CD4-positive, alpha-beta T cell treated with Interleukin-2 at 100 ng/mL for 4 hours (primary cell): Measurements from ENCODE around the gene ELP5.

Experiments used
- DNase-seq: peaks from one replicate; pipeline ENCODE4 v3.0.0-alpha.2; 2020; ENCODE audit warnings: low spot score

ELP5 gene

GRCh38 chr17:7252176-7253043 is at the start of gene ELP5:
Gene ELP5 (plus strand): TSS chr17:7252215. CDS start chr17:7252551, 336 bp downstream.
- peak; percentile 88 for DNase-seq

- DNase-seq = no peak
These were observed 48.6 kb upstream of the ELP5 start for GRCh38 chr17:7203391-7203790.

- no peak for DNase-seq
These were observed 47.7 kb upstream of the ELP5 start for GRCh38 chr17:7204336-7204735.

- peak; percentile 98 for DNase-seq
These were observed 47.1 kb upstream of the ELP5 start for GRCh38 chr17:7204828-7205461.

- DNase-seq = no peak
These were observed 46.5 kb upstream of the ELP5 start for GRCh38 chr17:7205561-7205960.

- no peak for DNase-seq
These were observed 44.7 kb upstream of the ELP5 start for GRCh38 chr17:7207120-7208001.

GRCh38 chr17:7208027-7208571 is 43.9 kb upstream of the ELP5 start:
- DNase-seq = no peak

- DNase-seq = no peak
These were observed 43.1 kb upstream of the ELP5 start for GRCh38 chr17:7208754-7209460.

GRCh38 chr17:7211491-7212273 is 40.3 kb upstream of the ELP5 start:
- DNase-seq = no peak

GRCh38 chr17:7213895-7214299 is 38.1 kb upstream of the ELP5 start:
- peak; percentile 87 for DNase-seq

GRCh38 chr17:7214300-7215135 is 37.5 kb upstream of the ELP5 start:
- peak; percentile 100 for DNase-seq

- DNase-seq = no peak
These were observed 36.8 kb upstream of the ELP5 start for GRCh38 chr17:7215136-7215638.

GRCh38 chr17:7215652-7216180 is 36.3 kb upstream of the ELP5 start:
- DNase-seq = no peak

- no peak for DNase-seq
These were observed 35.5 kb upstream of the ELP5 start for GRCh38 chr17:7216242-7217112.

GRCh38 chr17:7217113-7217987 is 34.7 kb upstream of the ELP5 start:
- no peak for DNase-seq

- DNase-seq = no peak
These were observed 33.8 kb upstream of the ELP5 start for GRCh38 chr17:7218166-7218565.

- DNase-seq = no peak
These were observed 33.3 kb upstream of the ELP5 start for GRCh38 chr17:7218758-7219157.
